Right lobe of liver (tissue), 6 donors: ENCODE measurements around the gene PDZK1IP1. TPM values are rescaled to one million over a fixed set of nuclear protein-coding genes. Genes with fewer than 3 reads are reported as not detected.

Experiments used
- ATAC-seq, 4 donors: fragments of 200-7000 bp; cut with Tn5 transposase; one replicate each; pipeline ENCODE4 v1.9.1; 2020; ENCODE audit warnings: mild to moderate bottlenecking in 4 of 4, moderate library complexity in 4 of 4
- DNase-seq, 3 donors: peaks; one replicate each; pipeline ENCODE4 v3.0.0-alpha.2; 2020
- H3K27ac ChIP-seq, 3 donors: fragments of 200-600 bp; one replicate each; pipeline ENCODE4 v1.8.0; 2022
- H3K27me3 ChIP-seq, 2 donors: fragments of 200-600 bp; one replicate each; pipeline ENCODE4 v1.8.0; 2022
- H3K36me3 ChIP-seq, 4 donors: fragments of 200-600 bp; sonication (generic) in 1 of 4; one replicate each; pipeline versions ENCODE4 v1.5.1 to v1.8.0; 2017 to 2022; ENCODE audit warnings: control low read depth in 1 of 4
- H3K4me1 ChIP-seq, 4 donors: fragments of 200-600 bp; sonication (generic) in 1 of 4; one replicate each; pipeline versions ENCODE4 v1.5.1 to v1.8.0; 2017 to 2022; ENCODE audit warnings: control low read depth in 1 of 4
- H3K4me3 ChIP-seq, 3 donors: fragments of 200-600 bp; one replicate each; pipeline ENCODE4 v1.8.0; 2022
- H3K9me3 ChIP-seq, 4 donors: fragments of 200-600 bp; sonication (generic) in 1 of 4; one replicate each; pipeline versions ENCODE4 v1.5.1 to v1.8.0; 2017 to 2022; ENCODE audit warnings: control low read depth in 1 of 4
- CTCF ChIP-seq, 4 donors: fragments of 200-600 bp in 3 of 4; fragments of 450-650 bp in 1 of 4; IDR thresholded peaks; one replicate each; pipeline versions ENCODE4 v1.5.1 to v1.8.0; 2016 to 2022; ENCODE audit warnings: antibody characterized with exemption in 4 of 4, mild to moderate bottlenecking in 2 of 4
- POLR2A ChIP-seq: fragments of 450-650 bp; IDR thresholded peaks from one replicate; pipeline ENCODE4 v1.6.1; 2017; ENCODE audit warnings: antibody characterized with exemption, mild to moderate bottlenecking
- WGBS: methylation state at CpG from one replicate; pipeline ENCODE4 v1.1.6; 2018; ENCODE audit warnings: low coverage, low lambda C conversion rate; ENCODE audit not compliant: insufficient coverage; ENCODE audit errors: missing lambda C conversion rate; 5-methylcytosine and 5-hydroxymethylcytosine counted together
- intact Hi-C, 2 donors: fragments of 100-400 bp; cut with DNase I; formaldehyde crosslinking; loops; one replicate each; pipeline versions ENCODE4 v1.11.2 to v1.14.1; 2022
- total RNA-seq, 6 experiments: library from RNA; depleted of rRNA in 2 of 6; stranded (reverse); fragments of >200 nt in 2 of 6; fragmentation: NEBNext Ultra II Directional in 3 of 6; extraction: Animal tissue kit (Norgen Biotek cat#: 25700) in 3 of 6; gene quantifications; one replicate each; pipeline versions ENCODE4 v1.1.0 to v1.2.4, GENCODE V29; 2016 to 2023
- donor health status: DM: no; HTN: yes; CAD: no.
- donor health status: DM: no; HTN: no; CAD: no.
- donor health status: DM: no; HTN: no; CAD: no.
- donor health status: DM: no; HTN: yes; CAD: no.
- donor health status: DM: no; HTN: yes; CAD: no.

The PDZK1IP1 gene
- total RNA-seq, 6 experiments from 2014 or later, result 0.24 to 44.3 (median 5.4) TPM

GRCh38 chr1:47137198-47137597, 52.6 kb downstream of the PDZK1IP1 start, which contains the start of gene CYP4A22:
CYP4A22 (plus strand) TSS chr1:47137441; CDS start chr1:47137486, 45 bp downstream.
- TF ChIP-seq CTCF (IDR thresholded peaks at IDR 0.05) (no peak), POLR2A (no peak)
- H3K36me3 ChIP-seq, result peaks cover 0 to 15% (median 0%) of the 10 kb centered on the region in 4 donors

More at GRCh38 chr1:47137198-47137597, 52.6 kb downstream of the PDZK1IP1 start, which contains the start of gene CYP4A22:
- WGBS, result 10% methylated on average over 2 of the region's 4 CpGs
- peak in 2 of 3 donors; percentile 24 to 84 for DNase-seq
- Histone ChIP-seq H3K27me3 (no peaks in the 10 kb centered on the region), H3K27ac (peak within 1 kb of the TSS in 2 of 3 donors; percentile 24 to 84), H3K9me3 (no peaks in the 10 kb centered on the region), H3K4me1 (peaks cover 0 to 15% (median 3%) of the 10 kb centered on the region in 4 donors), H3K4me3 (peak within 1 kb of the TSS in 1 of 3 donors; percentile 60)
- intact Hi-C loops, result no loop called here
- peak; percentile 73 to 88 (median 82) for ATAC-seq

Other genes with a start within 250 kb of the PDZK1IP1 start
- 100 to 1,000 TPM; 176 to 676 (median 297) TPM for gene CYP4A11, start 248.6 kb downstream of the PDZK1IP1 start, total RNA-seq
- gene CYP4X1, start 166.4 kb downstream of the PDZK1IP1 start, total RNA-seq, result 1 to 10 TPM; 1.2 to 4.1 (median 2.1) TPM
- under 1 TPM in 4 of 6 experiments, not detected in 2; 0.30 to 0.64 (median 0.39) TPM for gene CYP4Z1, start 122.8 kb downstream of the PDZK1IP1 start, total RNA-seq
- 100 to 1,000 TPM in 1 of 6 experiments, 10 to 100 TPM in 5; 17.2 to 159 (median 48.9) TPM for gene CYP4A22, start 52.6 kb downstream of the PDZK1IP1 start, total RNA-seq
- gene TAL1, start 42.2 kb upstream of the PDZK1IP1 start, total RNA-seq, result 1 to 10 TPM in 4 of 6 experiments, under 1 TPM in 2; 0.43 to 4.5 (median 1.8) TPM
- 1 to 10 TPM in 3 of 6 experiments, under 1 TPM in 3; 0.61 to 2.5 (median 0.87) TPM for gene STIL, start 124.1 kb upstream of the PDZK1IP1 start, total RNA-seq
- gene CMPK1, start 143.8 kb upstream of the PDZK1IP1 start, total RNA-seq, result 100 to 1,000 TPM; 101 to 160 (median 133) TPM
- gene FOXE3, start 226.2 kb upstream of the PDZK1IP1 start, total RNA-seq, result not detected
- gene FOXD2, start 248.0 kb upstream of the PDZK1IP1 start, total RNA-seq, result under 1 TPM; 0.25 to 0.86 (median 0.41) TPM